Effector memory CD4-positive, alpha-beta T cell (primary cell): ENCODE results near the gene CXCL3.

ENCODE experiments used
- DNase-seq, 3 donors: peaks; one replicate each; pipeline ENCODE4 v3.0.0-alpha.2; 2020
- H3K27ac ChIP-seq: 2 replicates; pipeline ENCODE4 v1.7.0; 2013; ENCODE audit warnings: mild to moderate bottlenecking, low read length, moderate library complexity; ENCODE audit not compliant: insufficient read depth, poor library complexity, severe bottlenecking
- H3K27me3 ChIP-seq: replicated peaks from 2 replicates; pipeline ENCODE4 v1.7.0; 2013; ENCODE audit warnings: mild to moderate bottlenecking, low read length; ENCODE audit not compliant: insufficient read depth, control insufficient read depth, poor library complexity, severe bottlenecking
- H3K36me3 ChIP-seq: 2 replicates; pipeline ENCODE4 v1.7.0; 2013; ENCODE audit warnings: mild to moderate bottlenecking, low read length, moderate library complexity; ENCODE audit not compliant: control insufficient read depth, insufficient read depth
- H3K4me1 ChIP-seq: 2 replicates; pipeline ENCODE4 v1.7.0; 2013; ENCODE audit warnings: low read length, mild to moderate bottlenecking; ENCODE audit not compliant: control insufficient read depth, insufficient read depth, poor library complexity, severe bottlenecking
- H3K4me3 ChIP-seq: 2 replicates; pipeline ENCODE4 v1.7.0; 2013; ENCODE audit warnings: low read length, low read depth, mild to moderate bottlenecking; ENCODE audit not compliant: insufficient read depth, poor library complexity, severe bottlenecking
- H3K9me3 ChIP-seq: 2 replicates; pipeline ENCODE4 v1.7.0; 2013; ENCODE audit warnings: mild to moderate bottlenecking, low read length, moderate library complexity; ENCODE audit not compliant: control insufficient read depth

CXCL3 gene

GRCh38 chr4:74018771-74019170 is 19.7 kb downstream of the CXCL3 start:
- Histone ChIP-seq H3K27me3 (no peaks in the 10 kb centered on the region), H3K4me1 (no peaks in the 10 kb centered on the region), H3K27ac (no peak overlapping the region), H3K4me3 (no peak overlapping the region), H3K9me3 (no peaks in the 10 kb centered on the region), H3K36me3 (no peaks in the 10 kb centered on the region)
- DNase-seq = no peak

- Histone ChIP-seq H3K27me3 (no peaks in the 10 kb centered on the region), H3K9me3 (no peaks in the 10 kb centered on the region), H3K4me3 (no peak overlapping the region), H3K36me3 (no peaks in the 10 kb centered on the region), H3K4me1 (no peaks in the 10 kb centered on the region), H3K27ac (no peak overlapping the region)
- no peak for DNase-seq
These were observed 20.4 kb downstream of the CXCL3 start for GRCh38 chr4:74018116-74018515.

GRCh38 chr4:74016068-74016467 is 22.4 kb downstream of the CXCL3 start:
- Histone ChIP-seq H3K27me3 (no peaks in the 10 kb centered on the region), H3K4me3 (no peak overlapping the region), H3K4me1 (no peaks in the 10 kb centered on the region), H3K9me3 (no peaks in the 10 kb centered on the region), H3K27ac (no peak overlapping the region), H3K36me3 (no peaks in the 10 kb centered on the region)
- no peak for DNase-seq

- Histone ChIP-seq H3K27me3 (no peaks in the 10 kb centered on the region), H3K4me1 (no peaks in the 10 kb centered on the region), H3K9me3 (no peaks in the 10 kb centered on the region), H3K36me3 (no peaks in the 10 kb centered on the region), H3K4me3 (no peak overlapping the region), H3K27ac (no peak overlapping the region)
- no peak for DNase-seq
These were observed 23.2 kb downstream of the CXCL3 start for GRCh38 chr4:74015126-74015780.

GRCh38 chr4:74014332-74014731 is 24.2 kb downstream of the CXCL3 start:
- DNase-seq = no peak
- no peaks in the 10 kb centered on the region for H3K36me3 ChIP-seq

GRCh38 chr4:74013264-74013663 is 25.2 kb downstream of the CXCL3 start:
- H3K27ac ChIP-seq = no peak overlapping the region
- no peaks in the 10 kb centered on the region for H3K4me1 ChIP-seq
- DNase-seq = no peak
- H3K9me3 ChIP-seq = no peaks in the 10 kb centered on the region
- no peaks in the 10 kb centered on the region for H3K36me3 ChIP-seq
- no peaks in the 10 kb centered on the region for H3K27me3 ChIP-seq
- no peak overlapping the region for H3K4me3 ChIP-seq

More at GRCh38 chr4:74014332-74014731, 24.2 kb downstream of the CXCL3 start:
- no peak overlapping the region for H3K27ac ChIP-seq
- H3K27me3 ChIP-seq = no peaks in the 10 kb centered on the region
- H3K4me1 ChIP-seq = no peaks in the 10 kb centered on the region
- H3K9me3 ChIP-seq = no peaks in the 10 kb centered on the region
- H3K4me3 ChIP-seq = no peak overlapping the region

GRCh38 chr4:74012130-74012529 is 26.4 kb downstream of the CXCL3 start:
- no peak overlapping the region for H3K27ac ChIP-seq
- no peak overlapping the region for H3K4me3 ChIP-seq
- H3K4me1 ChIP-seq = no peaks in the 10 kb centered on the region
- DNase-seq = no peak
- H3K36me3 ChIP-seq = no peaks in the 10 kb centered on the region
- H3K27me3 ChIP-seq = no peaks in the 10 kb centered on the region
- H3K9me3 ChIP-seq = no peaks in the 10 kb centered on the region

- no peaks in the 10 kb centered on the region for H3K27me3 ChIP-seq
- H3K27ac ChIP-seq = no peak overlapping the region
- no peak for DNase-seq
- no peaks in the 10 kb centered on the region for H3K36me3 ChIP-seq
- no peaks in the 10 kb centered on the region for H3K4me1 ChIP-seq
- H3K4me3 ChIP-seq = no peak overlapping the region
- no peaks in the 10 kb centered on the region for H3K9me3 ChIP-seq
These were observed 29.2 kb downstream of the CXCL3 start for GRCh38 chr4:74009307-74009706.

GRCh38 chr4:74006009-74006476 is 32.4 kb downstream of the CXCL3 start:
- no peak overlapping the region for H3K4me3 ChIP-seq
- no peak for DNase-seq
- no peak overlapping the region for H3K27ac ChIP-seq
- H3K27me3 ChIP-seq = no peaks in the 10 kb centered on the region
- no peaks in the 10 kb centered on the region for H3K4me1 ChIP-seq
- no peaks in the 10 kb centered on the region for H3K9me3 ChIP-seq
- no peaks in the 10 kb centered on the region for H3K36me3 ChIP-seq

- Histone ChIP-seq H3K27ac (no peak overlapping the region), H3K27me3 (no peaks in the 10 kb centered on the region), H3K4me1 (no peaks in the 10 kb centered on the region), H3K36me3 (no peaks in the 10 kb centered on the region), H3K4me3 (no peak overlapping the region), H3K9me3 (no peaks in the 10 kb centered on the region)
- no peak for DNase-seq
These were observed 33.0 kb downstream of the CXCL3 start for GRCh38 chr4:74005528-74005927.
